HL-60 (cell line): ENCODE measurements around the gene RNF220.

ENCODE experiments used
- DNase-seq, 2 experiments: peaks; one replicate each; pipeline ENCODE4 v3.0.0-alpha.2; 2010 to 2020; ENCODE audit warnings: low read depth in 1 of 2, low spot score in 1 of 2
- H3K27ac ChIP-seq: fragments of 250-450 bp; sonication (Bioruptor Pico); replicated peaks from 2 replicates; pipeline ENCODE4 v1.5.1; 2020; ENCODE audit warnings: mild to moderate bottlenecking, moderate library complexity
- H3K27me3 ChIP-seq: fragments of 250-450 bp; sonication (Bioruptor Pico); 2 replicates; pipeline ENCODE4 v1.5.1; 2021; ENCODE audit warnings: mild to moderate bottlenecking, moderate library complexity; ENCODE audit not compliant: insufficient read depth, poor library complexity, severe bottlenecking
- H3K4me3 ChIP-seq: replicated peaks from 2 replicates; pipeline ENCODE4 v1.5.1; 2011; ENCODE audit warnings: mild to moderate bottlenecking, control low read depth, low read length; ENCODE audit not compliant: insufficient read depth
- GABPA ChIP-seq: IDR thresholded peaks from 2 replicates; pipeline ENCODE4 v1.6.1; 2012; ENCODE audit warnings: low read depth
- POLR2AphosphoS5 ChIP-seq: IDR thresholded peaks from 2 replicates; pipeline ENCODE4 v1.6.1; 2012; ENCODE audit warnings: low read depth
- SPI1 ChIP-seq: IDR thresholded peaks from 2 replicates; pipeline ENCODE4 v1.6.1; 2012; ENCODE audit warnings: low read depth, mild to moderate bottlenecking, borderline replicate concordance
- TF ChIP-seq, protein P1 (sequence below): IDR thresholded peaks from 2 replicates; pipeline ENCODE4 v1.6.1; 2012; ENCODE audit warnings: low read depth; ENCODE audit not compliant: insufficient replicate concordance
- TF ChIP-seq, protein P2 (sequence below): IDR thresholded peaks from one replicate; pipeline ENCODE4 v1.5.1; 2011; ENCODE audit warnings: low read length, control low read depth, inconsistent platforms; ENCODE audit not compliant: insufficient read depth

The RNF220 gene

GRCh38 chr1:44401256-44402228, 3.5 kb upstream of the RNF220 start:
- Histone ChIP-seq H3K27ac (no peak overlapping the region), H3K27me3 (peaks cover 55% of the 10 kb centered on the region), H3K4me3 (no peak overlapping the region)
- TF ChIP-seq, protein P1, sequence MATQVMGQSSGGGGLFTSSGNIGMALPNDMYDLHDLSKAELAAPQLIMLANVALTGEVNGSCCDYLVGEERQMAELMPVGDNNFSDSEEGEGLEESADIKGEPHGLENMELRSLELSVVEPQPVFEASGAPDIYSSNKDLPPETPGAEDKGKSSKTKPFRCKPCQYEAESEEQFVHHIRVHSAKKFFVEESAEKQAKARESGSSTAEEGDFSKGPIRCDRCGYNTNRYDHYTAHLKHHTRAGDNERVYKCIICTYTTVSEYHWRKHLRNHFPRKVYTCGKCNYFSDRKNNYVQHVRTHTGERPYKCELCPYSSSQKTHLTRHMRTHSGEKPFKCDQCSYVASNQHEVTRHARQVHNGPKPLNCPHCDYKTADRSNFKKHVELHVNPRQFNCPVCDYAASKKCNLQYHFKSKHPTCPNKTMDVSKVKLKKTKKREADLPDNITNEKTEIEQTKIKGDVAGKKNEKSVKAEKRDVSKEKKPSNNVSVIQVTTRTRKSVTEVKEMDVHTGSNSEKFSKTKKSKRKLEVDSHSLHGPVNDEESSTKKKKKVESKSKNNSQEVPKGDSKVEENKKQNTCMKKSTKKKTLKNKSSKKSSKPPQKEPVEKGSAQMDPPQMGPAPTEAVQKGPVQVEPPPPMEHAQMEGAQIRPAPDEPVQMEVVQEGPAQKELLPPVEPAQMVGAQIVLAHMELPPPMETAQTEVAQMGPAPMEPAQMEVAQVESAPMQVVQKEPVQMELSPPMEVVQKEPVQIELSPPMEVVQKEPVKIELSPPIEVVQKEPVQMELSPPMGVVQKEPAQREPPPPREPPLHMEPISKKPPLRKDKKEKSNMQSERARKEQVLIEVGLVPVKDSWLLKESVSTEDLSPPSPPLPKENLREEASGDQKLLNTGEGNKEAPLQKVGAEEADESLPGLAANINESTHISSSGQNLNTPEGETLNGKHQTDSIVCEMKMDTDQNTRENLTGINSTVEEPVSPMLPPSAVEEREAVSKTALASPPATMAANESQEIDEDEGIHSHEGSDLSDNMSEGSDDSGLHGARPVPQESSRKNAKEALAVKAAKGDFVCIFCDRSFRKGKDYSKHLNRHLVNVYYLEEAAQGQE, result no peak
- TF ChIP-seq GABPA (no peak), SPI1 (no peak), POLR2AphosphoS5 (no peak)
- TF ChIP-seq, protein P2, sequence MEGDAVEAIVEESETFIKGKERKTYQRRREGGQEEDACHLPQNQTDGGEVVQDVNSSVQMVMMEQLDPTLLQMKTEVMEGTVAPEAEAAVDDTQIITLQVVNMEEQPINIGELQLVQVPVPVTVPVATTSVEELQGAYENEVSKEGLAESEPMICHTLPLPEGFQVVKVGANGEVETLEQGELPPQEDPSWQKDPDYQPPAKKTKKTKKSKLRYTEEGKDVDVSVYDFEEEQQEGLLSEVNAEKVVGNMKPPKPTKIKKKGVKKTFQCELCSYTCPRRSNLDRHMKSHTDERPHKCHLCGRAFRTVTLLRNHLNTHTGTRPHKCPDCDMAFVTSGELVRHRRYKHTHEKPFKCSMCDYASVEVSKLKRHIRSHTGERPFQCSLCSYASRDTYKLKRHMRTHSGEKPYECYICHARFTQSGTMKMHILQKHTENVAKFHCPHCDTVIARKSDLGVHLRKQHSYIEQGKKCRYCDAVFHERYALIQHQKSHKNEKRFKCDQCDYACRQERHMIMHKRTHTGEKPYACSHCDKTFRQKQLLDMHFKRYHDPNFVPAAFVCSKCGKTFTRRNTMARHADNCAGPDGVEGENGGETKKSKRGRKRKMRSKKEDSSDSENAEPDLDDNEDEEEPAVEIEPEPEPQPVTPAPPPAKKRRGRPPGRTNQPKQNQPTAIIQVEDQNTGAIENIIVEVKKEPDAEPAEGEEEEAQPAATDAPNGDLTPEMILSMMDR, result no peak
- no peak for DNase-seq

DNA sequence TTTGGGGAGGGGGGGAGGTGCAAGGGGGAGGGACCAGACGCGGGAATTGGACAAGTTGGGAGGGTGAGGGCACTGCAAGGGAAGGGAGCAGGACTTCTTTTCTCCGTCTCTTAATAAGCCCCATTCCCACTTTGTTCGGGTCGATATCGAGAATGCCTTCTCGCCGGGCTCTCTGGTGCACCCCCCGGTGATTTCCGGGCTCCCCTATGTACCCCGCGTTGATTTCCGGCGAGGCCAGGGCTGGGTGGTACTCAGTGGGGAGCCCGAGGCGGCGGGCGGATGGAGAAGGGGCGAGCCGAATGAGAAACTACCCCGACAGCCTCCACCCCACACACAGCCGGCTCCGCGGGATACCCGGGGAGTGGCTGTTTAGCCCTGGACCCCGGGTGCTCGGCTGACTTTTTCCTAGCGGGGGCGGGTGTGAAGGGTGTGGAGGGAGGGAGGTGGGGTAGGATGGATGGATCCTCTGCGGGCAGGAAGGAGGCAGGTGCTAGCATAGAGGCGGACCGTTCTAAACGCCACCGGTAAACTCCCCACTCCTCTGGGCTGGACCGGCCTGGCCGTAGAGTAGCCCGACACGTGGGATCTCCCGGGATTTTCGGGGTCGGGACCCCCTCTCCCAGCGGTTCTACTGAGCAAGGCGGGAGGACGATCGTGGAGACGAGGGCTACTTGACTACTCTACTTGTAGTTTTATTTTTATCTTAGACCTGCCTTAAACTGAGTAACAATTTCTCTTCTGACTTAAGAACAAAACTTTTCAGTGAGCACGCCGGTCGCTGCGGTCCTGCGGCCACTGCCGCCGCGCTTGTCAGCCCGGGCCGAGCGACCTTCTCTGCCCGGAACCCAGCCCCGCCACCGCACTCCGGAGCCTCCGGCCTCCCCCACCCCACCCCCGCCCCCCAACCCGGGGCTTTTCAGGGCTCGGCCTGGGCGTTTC, 1.0 kb downstream of the RNF220 start:
- H3K4me3 ChIP-seq, result no peak overlapping the region
- peaks cover 80% of the 10 kb centered on the region for H3K27me3 ChIP-seq
- no peak overlapping the region for H3K27ac ChIP-seq
- TF ChIP-seq, protein P1, result no peak
- no peak for TF ChIP-seq POLR2AphosphoS5
- TF ChIP-seq GABPA, result no peak
- TF ChIP-seq, protein P2, result no peak
- TF ChIP-seq SPI1, result no peak
- DNase-seq, result no peak

GRCh38 chr1:44406737-44407429, 1.8 kb downstream of the RNF220 start:
- H3K27me3 ChIP-seq, result peaks cover 76% of the 10 kb centered on the region
- H3K4me3 ChIP-seq, result no peak overlapping the region
- TF ChIP-seq, protein P1, result no peak
- TF ChIP-seq, protein P2, result no peak
- TF ChIP-seq POLR2AphosphoS5, result no peak
- no peak for TF ChIP-seq GABPA
- no peak for TF ChIP-seq SPI1
- H3K27ac ChIP-seq, result no peak overlapping the region
- DNase-seq, result no peak
